GM11168 (cell line): Measurements from ENCODE around the gene YES1.
"Not testable (repeated sequence)": the region's sequence is repeated elsewhere in the genome, so short reads cannot be mapped to it uniquely, and the experiment has no call there.

Experiments
- in situ Hi-C: fragments of 300-500 bp; cut with MboI; formaldehyde crosslinking; loops from one replicate; pipeline ENCODE4 v1.12.0; 2022; ENCODE audit warnings: low sequenced_read_pairs; ENCODE audit not compliant: unreplicated experiment

Gene YES1

DNA sequence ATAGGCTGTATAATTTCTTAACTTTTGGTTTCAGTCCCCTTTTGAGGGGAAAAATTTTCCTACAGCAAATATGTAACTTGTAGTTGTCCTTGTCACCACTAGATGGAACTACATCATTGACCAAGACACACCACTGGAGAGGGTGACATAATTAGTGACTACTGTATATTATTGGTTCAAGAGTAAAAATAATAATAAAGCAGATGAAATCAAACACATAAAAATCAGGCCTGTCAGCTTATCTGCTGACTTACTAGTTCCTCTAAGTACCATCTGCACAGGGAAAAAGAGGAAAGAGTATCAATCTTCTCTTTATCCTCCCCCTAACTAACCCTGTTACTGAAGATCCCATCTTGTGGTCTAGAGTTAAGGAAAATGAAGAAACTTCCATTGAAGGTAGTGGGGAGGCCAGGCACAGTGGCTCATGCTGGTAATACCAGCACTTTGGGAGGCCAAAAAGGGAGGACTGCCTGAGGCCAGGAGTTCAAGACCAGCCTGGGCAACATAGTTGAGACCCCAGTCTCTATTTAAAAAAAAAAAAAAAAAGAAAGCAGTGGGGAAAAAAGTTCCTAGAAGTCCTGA lies 70.0 kb downstream of the YES1 start:
- in situ Hi-C loops, result loop anchor here (5.0 kb wide), 1 partner anchor 90 kb away; no protein-coding TSS in a partner anchor

DNA sequence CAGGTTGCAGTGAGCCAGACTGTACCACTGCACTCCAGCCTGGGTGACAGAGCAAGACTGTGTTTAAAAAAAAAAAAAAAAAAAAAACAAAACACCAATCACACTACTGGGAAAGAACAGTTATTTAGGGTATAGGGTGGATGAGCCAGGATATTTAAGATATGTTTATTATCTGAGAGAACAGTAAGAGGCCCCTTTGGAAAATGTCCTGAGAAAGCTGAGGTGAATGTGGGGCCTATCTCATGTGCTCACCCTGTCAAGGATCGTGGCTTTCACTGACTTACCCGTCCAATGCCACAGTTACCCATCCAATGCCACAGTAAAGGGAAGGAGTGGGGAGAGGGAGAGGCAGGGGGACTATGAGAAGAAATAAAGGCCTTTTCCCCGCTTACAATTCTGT lies 79.7 kb downstream of the YES1 start:
- in situ Hi-C loops, result no loop called here

DNA sequence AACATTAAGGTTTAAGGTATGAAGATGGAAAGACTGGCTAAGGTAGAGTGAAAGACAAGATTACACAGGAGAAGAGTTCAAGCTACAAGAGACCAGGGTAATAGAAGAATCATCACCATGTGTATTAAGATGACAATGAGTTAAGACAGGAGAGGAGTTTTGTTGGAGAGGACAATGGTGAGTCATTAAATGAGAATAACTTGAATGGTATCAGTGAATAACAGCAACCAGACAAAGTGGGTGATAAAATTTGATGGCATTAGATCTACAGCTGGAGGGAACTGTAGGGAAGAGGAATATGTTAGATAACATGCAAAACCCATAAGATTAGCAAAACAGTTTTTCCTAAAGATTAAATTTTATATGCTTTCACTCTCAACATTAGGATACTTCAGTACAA lies 80.9 kb downstream of the YES1 start:
- in situ Hi-C loops, result no loop called here

DNA sequence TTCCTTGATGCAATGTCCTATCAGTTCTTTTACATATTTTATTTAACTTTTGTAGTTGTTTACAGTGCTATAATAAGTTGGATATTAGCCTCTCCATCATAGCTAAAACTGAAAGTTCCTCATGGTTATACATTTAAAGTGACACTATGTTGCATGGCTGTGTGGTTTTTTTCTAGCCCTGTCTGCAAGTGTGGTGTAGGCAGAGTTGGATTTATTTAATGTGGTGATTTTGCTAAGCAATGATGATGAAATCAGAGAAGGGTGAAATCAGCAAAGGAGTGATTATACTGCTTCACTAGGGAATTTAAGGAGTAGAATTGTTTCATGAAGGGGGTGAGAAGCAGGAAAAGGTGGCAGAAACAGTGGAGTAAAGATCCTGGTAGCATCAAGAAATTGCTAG lies 81.3 kb downstream of the YES1 start:
- in situ Hi-C loops, result no loop called here

DNA sequence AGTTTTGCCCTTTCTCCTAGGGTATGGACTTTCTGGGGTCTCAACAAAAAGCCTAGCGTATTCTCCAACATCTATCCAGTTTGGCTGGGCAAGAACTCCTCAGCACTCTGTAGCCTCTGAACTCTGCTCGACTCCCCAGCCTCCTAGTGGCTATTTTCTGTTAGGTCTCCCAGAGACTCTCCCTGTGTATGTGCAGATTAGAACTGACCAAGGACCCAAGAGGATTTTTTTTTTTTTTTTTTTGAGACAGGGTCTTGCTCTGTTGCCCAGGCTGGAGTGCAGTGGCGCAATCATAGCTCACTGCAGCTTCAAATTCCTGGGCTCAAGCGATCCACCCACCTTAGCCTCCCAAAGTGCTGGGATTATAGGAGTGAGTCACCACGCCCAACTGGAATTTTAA lies 81.9 kb downstream of the YES1 start:
- in situ Hi-C loops, result not testable (repeated sequence)

DNA sequence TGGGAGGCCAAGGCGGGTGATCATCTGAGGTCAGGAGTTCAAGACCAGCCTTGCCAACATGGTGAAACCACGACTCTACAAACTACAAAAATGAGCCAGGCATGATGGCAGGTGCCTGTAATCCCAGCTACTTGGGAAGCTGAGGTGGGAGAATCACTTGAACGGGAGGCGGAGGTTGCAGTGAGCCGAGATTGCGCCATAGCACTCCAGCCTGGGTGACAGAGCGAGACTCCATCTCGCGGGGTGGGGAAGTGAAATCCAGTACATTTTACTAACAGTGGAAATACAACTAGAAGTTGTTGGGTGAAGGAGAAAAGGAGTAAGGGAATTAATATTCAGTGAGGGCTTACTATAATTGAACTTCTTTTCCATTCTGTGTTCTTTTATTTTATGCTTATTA lies 86.4 kb downstream of the YES1 start:
- in situ Hi-C loops, result no loop called here

DNA sequence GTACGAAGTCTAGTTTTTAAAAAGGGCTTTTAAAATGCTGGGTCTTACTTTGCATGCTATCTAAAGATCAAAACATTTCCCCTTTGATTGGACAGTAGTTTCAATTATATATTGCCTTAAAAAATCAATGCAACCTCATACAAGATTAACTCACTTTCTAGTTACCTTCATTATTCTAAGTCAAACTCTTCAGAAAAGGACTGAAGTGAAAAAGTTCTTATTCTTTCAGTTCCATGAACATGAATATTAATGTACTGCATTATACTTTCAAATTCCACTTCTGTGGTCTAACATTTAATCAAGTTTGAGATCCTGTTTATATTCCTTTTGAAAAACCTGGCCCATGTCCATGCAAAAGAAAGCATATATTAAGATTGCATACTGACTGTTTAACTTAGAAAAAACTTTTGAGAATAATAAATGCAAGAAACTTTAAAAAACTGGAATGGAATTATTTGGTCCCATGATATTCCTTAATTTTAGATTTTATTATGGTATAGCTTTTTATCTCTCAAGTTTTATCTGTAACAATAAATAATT lies 88.4 kb downstream of the YES1 start:
- in situ Hi-C loops, result no loop called here

DNA sequence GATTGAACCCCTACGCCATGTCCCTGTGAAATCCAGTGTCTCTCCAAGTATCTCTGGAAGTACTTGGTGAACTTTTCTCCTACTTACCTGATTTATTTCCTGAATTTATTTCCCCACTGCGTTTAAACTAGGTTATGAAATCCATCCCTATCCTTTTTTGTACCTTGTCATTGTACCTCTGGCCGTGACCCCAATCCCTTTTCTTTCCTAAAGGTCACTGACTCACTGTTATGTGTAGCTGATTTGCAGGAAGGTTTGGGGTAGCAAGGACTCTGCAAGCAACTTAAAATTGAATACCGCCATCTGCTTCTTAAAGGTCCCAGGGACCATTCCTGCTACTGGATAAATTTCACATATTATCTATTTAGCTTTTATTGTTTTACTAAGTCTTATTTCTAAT lies 95.0 kb downstream of the YES1 start:
- in situ Hi-C loops, result no loop called here

DNA sequence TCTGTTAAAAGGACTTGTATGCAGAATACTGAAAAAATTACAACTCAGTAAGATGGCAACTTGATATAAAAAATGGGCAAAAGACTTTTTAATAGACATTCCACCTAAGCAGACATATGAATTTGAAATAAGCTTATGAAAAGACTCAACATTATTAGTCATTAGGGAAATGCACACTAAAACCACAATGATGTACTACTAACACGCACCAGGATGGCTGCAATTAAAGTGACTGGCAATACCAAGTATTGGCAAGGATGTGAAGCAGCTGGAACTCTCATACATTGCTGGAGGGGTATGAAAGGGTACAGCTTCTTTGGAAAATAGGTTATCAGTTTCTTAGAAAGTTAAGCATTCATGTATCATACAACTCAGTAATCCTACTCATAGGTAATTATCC lies 96.4 kb downstream of the YES1 start:
- in situ Hi-C loops, result no loop called here

DNA sequence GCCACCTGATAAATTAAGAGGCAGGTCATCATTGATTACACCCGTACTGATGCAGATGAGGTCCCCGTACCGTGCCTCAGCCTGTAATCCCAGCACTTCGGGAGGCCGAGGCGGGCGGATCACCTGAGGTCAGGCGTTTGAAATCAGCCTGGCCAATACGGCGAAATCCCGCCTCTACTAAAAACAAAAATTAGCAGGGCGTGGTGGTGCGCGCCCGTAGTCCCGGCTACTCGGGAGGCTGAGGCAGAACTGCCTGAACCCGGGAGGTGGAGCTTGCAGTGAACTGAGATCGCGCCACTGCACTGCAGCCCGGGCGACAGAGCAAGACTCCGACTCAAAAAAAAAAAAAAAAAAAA lies 98.9 kb downstream of the YES1 start:
- in situ Hi-C loops, result no loop called here

DNA sequence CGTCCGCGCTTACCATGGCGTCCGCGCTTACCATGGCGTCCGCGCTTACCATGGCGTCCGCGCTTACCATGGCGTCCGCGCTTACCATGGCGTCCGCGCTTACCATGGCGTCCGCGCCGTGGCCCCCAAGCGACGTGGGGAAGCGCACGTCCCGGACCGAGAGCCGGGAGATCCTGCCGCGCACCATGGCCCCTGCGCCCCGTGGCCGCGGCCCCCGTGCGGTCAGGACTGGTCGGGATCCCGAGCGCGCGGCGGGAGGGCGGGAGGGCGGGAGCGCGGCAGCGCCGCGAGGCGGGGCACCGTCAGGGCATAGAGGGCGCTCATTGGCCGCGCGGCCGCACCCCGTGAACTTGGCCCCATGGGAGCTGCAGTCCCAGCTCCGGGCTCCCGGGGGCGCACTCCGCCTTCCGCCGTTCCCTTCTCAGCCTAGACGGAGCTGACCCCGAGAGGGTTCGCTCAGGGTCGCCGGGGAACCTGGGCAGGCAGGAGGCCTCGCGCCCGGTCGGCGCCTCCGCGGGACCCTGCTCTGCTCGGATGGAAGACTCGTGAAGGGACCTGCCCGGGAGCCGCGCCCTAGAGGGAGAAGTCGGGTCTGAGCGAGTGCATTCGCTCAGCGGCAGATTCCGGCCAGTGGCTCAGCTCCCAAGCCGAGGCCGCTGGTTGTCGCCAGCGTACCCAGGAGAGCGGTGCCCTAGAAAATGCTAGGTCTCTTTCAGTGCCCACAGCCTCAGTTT lies 99.5 kb downstream of the YES1 start, which contains the start of gene ENOSF1:
TSS of gene ENOSF1 (minus strand) at position 230 of the 734 bp plus-strand sequence. CDS start at position 187, 43 bp downstream.
- in situ Hi-C loops, result no loop called here

DNA sequence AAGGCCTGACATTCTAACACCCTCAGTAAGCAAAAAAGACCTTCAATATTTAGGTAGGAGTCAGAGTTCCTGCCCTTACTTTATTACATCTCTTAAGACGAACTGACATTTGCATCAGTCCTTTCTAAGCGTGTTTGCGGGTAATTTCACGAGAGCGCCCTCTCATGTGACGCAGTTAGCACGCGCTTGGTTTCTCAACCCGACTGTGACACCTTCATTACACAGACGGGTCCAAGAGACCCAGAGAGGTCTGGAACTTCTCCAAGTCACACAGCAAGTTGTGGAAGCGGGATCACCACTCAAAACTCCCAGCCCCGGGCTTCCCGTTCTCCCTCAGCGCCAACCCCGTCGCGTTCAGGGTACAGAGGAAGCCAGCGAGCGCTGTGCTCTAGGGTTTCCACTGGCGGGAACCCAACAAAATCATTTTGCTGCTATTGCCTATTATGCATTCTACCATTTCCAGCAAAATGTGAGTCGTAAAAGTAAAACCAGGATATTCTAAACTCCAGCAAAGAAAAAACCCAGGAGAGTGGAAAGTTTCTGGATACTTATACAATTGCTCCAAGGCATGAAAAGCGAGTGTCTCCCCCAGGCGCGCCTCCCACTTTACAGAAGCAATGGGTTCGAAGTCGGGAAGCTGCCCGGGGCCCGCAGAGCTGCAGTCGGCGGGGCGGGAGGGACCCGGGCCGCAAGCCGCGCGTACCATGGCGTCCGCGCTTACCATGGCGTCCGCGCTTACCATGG lies 100.2 kb downstream of the YES1 start:
- in situ Hi-C loops, result no loop called here

DNA sequence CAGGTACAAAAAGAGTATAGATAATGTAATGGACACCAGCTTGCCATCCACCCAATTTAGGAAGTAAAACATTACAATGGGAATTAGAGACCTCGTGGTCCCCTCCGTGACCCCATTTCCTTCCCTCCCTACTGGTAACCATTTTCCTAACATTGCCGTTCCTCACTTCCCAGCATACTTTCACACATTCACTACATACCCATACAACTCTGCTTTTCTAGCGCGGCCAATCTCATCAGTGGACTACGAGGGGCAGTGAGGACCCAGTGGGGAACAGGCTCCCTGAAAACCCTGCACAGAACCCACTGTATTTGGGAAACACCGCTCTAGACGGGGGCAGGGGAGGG lies 100.8 kb downstream of the YES1 start:
- in situ Hi-C loops, result no loop called here

DNA sequence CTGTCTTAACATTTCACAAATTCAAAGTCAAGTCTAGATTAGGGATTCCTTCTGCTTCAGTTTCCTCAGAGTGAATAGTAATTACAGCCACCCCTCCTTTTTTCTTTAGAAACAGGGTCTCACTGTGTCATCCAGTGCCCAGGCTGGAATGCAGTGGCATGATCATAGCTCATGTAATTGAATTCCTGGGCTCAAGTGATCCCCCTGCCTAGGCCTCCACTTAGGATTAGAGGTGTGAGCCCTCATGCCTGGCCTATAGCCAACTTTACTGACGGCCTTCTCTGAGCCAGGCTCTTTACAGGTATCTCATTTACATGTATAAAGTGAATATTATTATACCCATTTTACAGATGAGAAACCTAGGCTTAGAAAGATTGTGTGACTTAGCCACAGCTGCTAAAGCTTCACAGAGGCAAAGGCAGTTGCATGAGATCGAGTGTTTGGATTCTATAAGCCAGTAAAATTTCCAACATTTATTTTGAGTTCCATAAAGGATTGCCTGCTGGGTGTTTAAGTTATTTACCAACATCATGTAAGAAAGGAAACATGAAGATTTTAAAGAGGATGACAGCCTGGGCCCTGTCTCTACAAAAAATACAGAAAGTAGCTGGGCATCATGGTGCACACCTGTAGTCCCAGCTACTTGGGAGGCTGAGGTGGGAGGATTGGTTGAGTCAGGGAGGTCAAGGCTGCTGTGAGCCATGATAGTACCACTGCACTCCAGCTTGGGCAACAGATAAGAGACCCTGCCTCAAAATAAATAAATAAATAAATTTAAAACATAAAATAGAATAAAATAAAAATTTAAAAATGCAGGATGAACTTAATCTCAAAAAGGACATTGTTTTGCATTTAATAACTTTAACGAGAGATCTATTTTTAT lies 101.4 kb downstream of the YES1 start:
- in situ Hi-C loops, result no loop called here

DNA sequence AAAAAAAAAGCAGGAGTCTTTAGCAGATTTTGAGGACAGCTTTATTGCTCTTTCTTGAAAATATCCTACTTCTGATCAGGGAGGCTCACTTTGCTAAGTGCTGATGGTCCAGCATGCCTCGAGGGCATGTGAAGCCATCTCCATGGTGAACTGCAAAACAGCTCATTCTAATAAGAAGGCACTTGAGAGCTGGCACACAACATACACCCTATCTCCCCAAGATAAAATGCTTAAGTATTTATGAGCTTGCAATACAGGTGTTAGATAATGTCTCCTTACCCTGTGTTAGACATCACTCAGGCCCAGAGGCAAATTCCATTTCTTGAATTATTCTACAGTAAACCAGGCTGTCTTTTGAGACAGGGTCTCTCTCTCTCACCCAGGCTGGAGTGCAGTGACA lies 102.3 kb downstream of the YES1 start:
- in situ Hi-C loops, result loop anchor here (10.0 kb wide), 1 partner anchor 85 kb away; no protein-coding TSS in a partner anchor

DNA sequence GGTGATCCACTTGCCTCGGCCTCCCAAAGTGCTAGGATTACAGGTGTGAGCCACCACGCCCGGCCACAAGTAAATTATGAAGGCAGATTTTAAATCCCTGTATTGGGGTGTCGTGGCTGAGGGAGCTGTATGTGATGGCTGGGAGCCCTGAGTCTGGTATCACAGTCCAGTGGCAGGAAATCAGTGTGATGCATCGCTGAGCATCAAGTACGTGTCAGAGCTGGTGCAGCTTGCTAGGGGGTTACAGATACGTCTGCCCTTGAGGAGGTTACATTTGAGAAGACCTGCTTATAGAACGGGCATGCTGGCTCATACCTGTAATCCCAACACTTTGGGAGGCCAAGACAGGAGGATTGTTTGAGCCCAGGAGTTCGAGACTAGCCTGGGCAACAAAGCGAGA lies 103.9 kb downstream of the YES1 start:
- in situ Hi-C loops, result loop anchor here (10.0 kb wide), 1 partner anchor 83 kb away; no protein-coding TSS in a partner anchor

DNA sequence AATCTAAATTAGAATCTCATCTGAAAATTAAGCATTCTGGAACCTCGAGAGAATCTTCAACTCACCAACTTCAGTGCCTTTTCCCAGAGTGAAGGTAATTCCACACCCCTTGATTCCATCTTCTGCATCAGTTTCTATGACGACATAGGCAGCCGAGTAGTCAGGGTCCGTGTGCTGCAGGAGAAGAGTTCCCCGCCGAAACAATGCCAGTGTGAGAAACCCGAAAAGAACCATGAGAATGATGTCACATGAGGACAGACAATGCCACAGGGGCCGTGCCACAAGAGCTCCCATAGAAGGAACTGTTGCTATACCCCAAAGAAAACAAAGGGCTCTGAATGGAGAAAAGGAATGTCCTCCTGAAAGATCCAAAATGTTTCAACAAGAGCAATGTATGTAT lies 105.6 kb downstream of the YES1 start:
- in situ Hi-C loops, result loop anchor here (10.0 kb wide), 1 partner anchor 82 kb away; no protein-coding TSS in a partner anchor

DNA sequence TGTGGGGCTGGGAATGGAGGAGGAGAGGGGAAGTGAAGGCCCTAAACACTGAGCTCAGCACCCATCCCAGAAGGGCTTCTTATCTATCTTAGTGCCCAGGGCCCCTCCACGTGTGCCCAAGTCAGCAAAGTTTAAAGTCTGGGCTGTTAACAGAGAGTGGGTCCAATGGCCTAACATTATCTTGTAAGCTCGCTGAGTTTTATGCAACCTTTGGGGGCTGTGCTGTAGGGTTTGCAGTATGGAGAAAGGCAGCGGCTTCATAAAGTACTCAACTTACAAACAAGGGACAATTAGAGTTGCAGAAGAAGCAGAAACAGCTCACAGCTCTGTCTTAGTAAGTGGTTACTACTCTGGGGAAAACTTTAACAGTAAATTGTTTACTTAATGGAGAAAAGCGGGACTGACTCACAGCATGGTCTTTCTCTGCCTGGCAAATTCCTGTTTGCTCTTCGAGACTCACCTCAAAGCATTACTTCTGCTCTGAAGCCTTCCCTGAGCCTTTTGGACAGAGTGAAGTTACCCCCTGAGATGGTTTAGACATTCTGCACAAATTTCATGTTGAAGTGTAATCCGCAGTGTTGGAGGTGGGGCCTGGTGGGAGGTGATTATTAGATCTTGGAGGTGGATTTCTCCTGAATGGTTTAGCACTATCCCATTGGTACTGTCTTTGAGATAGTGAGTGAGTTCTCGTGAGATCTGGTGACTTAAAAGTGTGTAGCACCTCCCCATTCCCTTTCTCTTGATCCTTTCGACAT lies 108.7 kb downstream of the YES1 start:
- in situ Hi-C loops, result loop anchor here (10.0 kb wide), 1 partner anchor 79 kb away; no protein-coding TSS in a partner anchor

DNA sequence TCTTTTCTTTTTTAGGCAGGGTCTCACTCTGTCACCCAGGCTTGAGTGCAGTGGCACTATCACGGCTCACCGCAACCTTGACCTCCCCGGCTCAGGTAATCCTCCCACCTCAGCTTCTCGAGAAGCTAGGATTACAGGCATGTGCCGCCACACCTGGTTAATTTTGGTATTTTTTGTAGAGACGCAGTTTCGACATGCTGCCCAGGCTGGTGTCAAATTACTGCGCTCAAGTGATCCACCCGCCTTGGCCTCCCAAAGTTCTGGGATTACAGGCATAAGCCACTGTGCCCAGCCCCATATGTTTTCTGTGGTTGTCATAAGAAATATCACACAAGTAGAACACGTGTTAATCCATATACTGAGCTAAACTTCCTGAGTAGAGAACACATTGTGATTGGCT lies 114.2 kb downstream of the YES1 start:
- in situ Hi-C loops, result no loop called here
